NT2/D1 (cell line): Measurements from ENCODE around the gene TRA2B.

Experiments
- DNase-seq: peaks from one replicate; pipeline ENCODE4 v3.0.0-alpha.2; 2011; ENCODE audit warnings: low read depth, low spot score
- H3K27me3 ChIP-seq: 2 replicates; pipeline ENCODE4 v1.6.0; 2011; ENCODE audit warnings: mild to moderate bottlenecking; ENCODE audit not compliant: insufficient read length, insufficient read depth
- H3K36me3 ChIP-seq: 2 replicates; pipeline ENCODE4 v1.6.1; 2011; ENCODE audit warnings: mild to moderate bottlenecking, low read length, mixed read lengths; ENCODE audit not compliant: insufficient read depth, insufficient read length
- H3K4me1 ChIP-seq: 2 replicates; pipeline ENCODE4 v1.5.1; 2011; ENCODE audit not compliant: insufficient read depth, insufficient read length
- H3K4me3 ChIP-seq: 2 replicates; pipeline ENCODE4 v1.5.1; 2011; ENCODE audit warnings: low read depth; ENCODE audit not compliant: insufficient read length
- H3K9ac ChIP-seq: 2 replicates; pipeline ENCODE4 v1.6.0; 2011; ENCODE audit warnings: low read depth; ENCODE audit not compliant: insufficient read length
- H3K9me3 ChIP-seq: 2 replicates; pipeline ENCODE4 v1.5.1; 2011; ENCODE audit warnings: mild to moderate bottlenecking, low read length; ENCODE audit not compliant: insufficient read depth
- SUZ12 ChIP-seq: IDR thresholded peaks from 2 replicates; pipeline ENCODE4 v1.6.1; 2011; ENCODE audit not compliant: insufficient read length, insufficient read depth; ENCODE audit errors: extremely low read depth
- YY1 ChIP-seq: IDR thresholded peaks from 2 replicates; pipeline ENCODE4 v1.6.1; 2011; ENCODE audit not compliant: insufficient read length, insufficient read depth
- ZNF274 ChIP-seq: IDR thresholded peaks from 2 replicates; pipeline ENCODE4 v1.6.1; 2011; ENCODE audit warnings: mild to moderate bottlenecking, low read depth, low read length

Gene TRA2B

GRCh38 chr3:185926445-185926844 is 11.4 kb downstream of the TRA2B start:
- H3K4me1 ChIP-seq: peaks cover 9% of the 10 kb centered on the region
- peaks cover 98% of the 10 kb centered on the region for H3K36me3 ChIP-seq
- H3K9me3 ChIP-seq: no peaks in the 10 kb centered on the region
- no peak for DNase-seq
- H3K27me3 ChIP-seq: no peaks in the 10 kb centered on the region
- no peak for TF ChIP-seq ZNF274
- no peak for TF ChIP-seq SUZ12
- H3K4me3 ChIP-seq: no peak overlapping the region
- H3K9ac ChIP-seq: no peak overlapping the region

- Histone ChIP-seq H3K4me3 (no peak overlapping the region), H3K4me1 (peaks cover 1% of the 10 kb centered on the region), H3K27me3 (no peaks in the 10 kb centered on the region), H3K36me3 (peaks cover 98% of the 10 kb centered on the region), H3K9me3 (no peaks in the 10 kb centered on the region), H3K9ac (no peak overlapping the region)
- TF ChIP-seq ZNF274 (no peak), YY1 (no peak), SUZ12 (no peak)
- no peak for DNase-seq
Observed at GRCh38 chr3:185925353-185925752, 12.5 kb downstream of the TRA2B start.

- Histone ChIP-seq H3K36me3 (peaks cover 99% of the 10 kb centered on the region), H3K9ac (no peak overlapping the region), H3K4me3 (no peak overlapping the region), H3K4me1 (no peaks in the 10 kb centered on the region), H3K27me3 (no peaks in the 10 kb centered on the region), H3K9me3 (no peaks in the 10 kb centered on the region)
- no peak for DNase-seq
- no peak for TF ChIP-seq ZNF274
- TF ChIP-seq SUZ12: no peak
- TF ChIP-seq YY1: no peak
Observed at GRCh38 chr3:185924375-185924774, 13.4 kb downstream of the TRA2B start.

GRCh38 chr3:185920184-185920583 is 17.6 kb downstream of the TRA2B start:
- H3K9ac ChIP-seq: no peak overlapping the region
- no peaks in the 10 kb centered on the region for H3K27me3 ChIP-seq
- no peak overlapping the region for H3K4me3 ChIP-seq
- peaks cover 98% of the 10 kb centered on the region for H3K36me3 ChIP-seq
- no peaks in the 10 kb centered on the region for H3K9me3 ChIP-seq
- no peak for TF ChIP-seq ZNF274
- no peak for TF ChIP-seq SUZ12
- TF ChIP-seq YY1: no peak
- DNase-seq: no peak
- no peaks in the 10 kb centered on the region for H3K4me1 ChIP-seq

GRCh38 chr3:185916042-185916833 is 21.6 kb downstream of the TRA2B start:
- no peaks in the 10 kb centered on the region for H3K27me3 ChIP-seq
- no peak overlapping the region for H3K9ac ChIP-seq
- DNase-seq: no peak
- no peak overlapping the region for H3K4me3 ChIP-seq
- no peaks in the 10 kb centered on the region for H3K9me3 ChIP-seq
- peaks cover 75% of the 10 kb centered on the region for H3K36me3 ChIP-seq
- TF ChIP-seq ZNF274 (no peak), YY1 (no peak), SUZ12 (no peak)
- H3K4me1 ChIP-seq: no peaks in the 10 kb centered on the region

GRCh38 chr3:185915642-185916041 is 22.2 kb downstream of the TRA2B start:
- peaks cover 69% of the 10 kb centered on the region for H3K36me3 ChIP-seq

GRCh38 chr3:185914911-185915629 is 22.7 kb downstream of the TRA2B start:
- Histone ChIP-seq H3K9ac (no peak overlapping the region), H3K27me3 (no peaks in the 10 kb centered on the region), H3K4me1 (no peaks in the 10 kb centered on the region), H3K4me3 (no peak overlapping the region), H3K9me3 (no peaks in the 10 kb centered on the region), H3K36me3 (peaks cover 64% of the 10 kb centered on the region)
- TF ChIP-seq ZNF274 (no peak), SUZ12 (no peak), YY1 (no peak)
- DNase-seq: no peak

More at GRCh38 chr3:185915642-185916041, 22.2 kb downstream of the TRA2B start:
- TF ChIP-seq ZNF274: no peak
- no peak for TF ChIP-seq SUZ12
- no peak for TF ChIP-seq YY1
- Histone ChIP-seq H3K9ac (no peak overlapping the region), H3K9me3 (no peaks in the 10 kb centered on the region), H3K27me3 (no peaks in the 10 kb centered on the region), H3K4me3 (no peak overlapping the region), H3K4me1 (no peaks in the 10 kb centered on the region)
- no peak for DNase-seq
